ENCODE results near the gene VDAC2. TPM values are rescaled to one million over a fixed set of nuclear protein-coding genes. Genes with fewer than 3 reads are reported as not detected.

The VDAC2 gene
- total RNA-seq, 1 donor from 2014 or later, result 219 TPM

- H3K36me3 Mint-ChIP-seq (ENCODE audit: low read depth), result peaks cover 80% of the 10 kb centered on the region
- peaks cover 34% of the 10 kb centered on the region for H3K4me1 Mint-ChIP-seq (ENCODE audit: low read depth)
- no peak overlapping the region for H3K27ac Mint-ChIP-seq
- no peaks in the 10 kb centered on the region for H3K9me3 Mint-ChIP-seq
- DNase-seq (ENCODE audit: low spot score), result no peak
- no peaks in the 10 kb centered on the region for H3K27me3 Mint-ChIP-seq (ENCODE audit: low read depth)
- intact Hi-C loops (cut with micrococcal nuclease), result no loop called here
- H3K4me3 Mint-ChIP-seq (ENCODE audit: low read depth), result no peak overlapping the region
These were observed 15.5 kb downstream of the VDAC2 start for GRCh38 chr10:75226095-75226494.

- no peaks in the 10 kb centered on the region for H3K9me3 Mint-ChIP-seq
- intact Hi-C loops (cut with micrococcal nuclease), result no loop called here
These were observed 16.1 kb downstream of the VDAC2 start for GRCh38 chr10:75226656-75227055.

GRCh38 chr10:75228278-75228677 lies 17.7 kb downstream of the VDAC2 start:
- no peak overlapping the region for H3K27ac Mint-ChIP-seq
- peaks cover 81% of the 10 kb centered on the region for H3K36me3 Mint-ChIP-seq (ENCODE audit: low read depth)
- no peaks in the 10 kb centered on the region for H3K27me3 Mint-ChIP-seq (ENCODE audit: low read depth)
- intact Hi-C loops (cut with micrococcal nuclease), result no loop called here
- no peak for DNase-seq (ENCODE audit: low spot score)
- peaks cover 31% of the 10 kb centered on the region for H3K4me1 Mint-ChIP-seq (ENCODE audit: low read depth)
- H3K9me3 Mint-ChIP-seq, result no peaks in the 10 kb centered on the region
- H3K4me3 Mint-ChIP-seq (ENCODE audit: low read depth), result no peak overlapping the region

More at GRCh38 chr10:75226656-75227055, 16.1 kb downstream of the VDAC2 start:
- Mint-ChIP-seq H3K4me1 (ENCODE audit: low read depth) (peaks cover 34% of the 10 kb centered on the region), H3K27ac (no peak overlapping the region), H3K36me3 (ENCODE audit: low read depth) (peaks cover 80% of the 10 kb centered on the region), H3K27me3 (ENCODE audit: low read depth) (no peaks in the 10 kb centered on the region), H3K4me3 (ENCODE audit: low read depth) (no peak overlapping the region)
- DNase-seq (ENCODE audit: low spot score), result no peak

- peaks cover 33% of the 10 kb centered on the region for H3K4me1 Mint-ChIP-seq (ENCODE audit: low read depth)
- no peak for DNase-seq (ENCODE audit: low spot score)
- no peaks in the 10 kb centered on the region for H3K27me3 Mint-ChIP-seq (ENCODE audit: low read depth)
- H3K4me3 Mint-ChIP-seq (ENCODE audit: low read depth), result no peak overlapping the region
- peaks cover 80% of the 10 kb centered on the region for H3K36me3 Mint-ChIP-seq (ENCODE audit: low read depth)
- no peaks in the 10 kb centered on the region for H3K9me3 Mint-ChIP-seq
- H3K27ac Mint-ChIP-seq, result no peak overlapping the region
- intact Hi-C loops (cut with micrococcal nuclease), result no loop called here
These were observed 18.2 kb downstream of the VDAC2 start for GRCh38 chr10:75228834-75229233.

GRCh38 chr10:75229971-75230370 lies 19.4 kb downstream of the VDAC2 start:
- Mint-ChIP-seq H3K4me3 (ENCODE audit: low read depth) (no peak overlapping the region), H3K4me1 (ENCODE audit: low read depth) (peaks cover 21% of the 10 kb centered on the region), H3K9me3 (no peaks in the 10 kb centered on the region), H3K27ac (no peak overlapping the region), H3K36me3 (ENCODE audit: low read depth) (peaks cover 68% of the 10 kb centered on the region), H3K27me3 (ENCODE audit: low read depth) (no peaks in the 10 kb centered on the region)
- DNase-seq (ENCODE audit: low spot score), result no peak
- intact Hi-C loops (cut with micrococcal nuclease), result loop anchor here (1.0 to 10.0 kb wide), 5 partner anchors 20 to 1075 kb away; partner anchors contain the start of genes ADK, AP3M1, KAT6B and VDAC2

- intact Hi-C loops (cut with micrococcal nuclease), result loop anchor here (1.0 to 10.0 kb wide), 5 partner anchors 20 to 1076 kb away; partner anchors contain the start of genes ADK, AP3M1, KAT6B and VDAC2
- H3K27ac Mint-ChIP-seq, result peak overlapping the region; percentile 93
- peaks cover 17% of the 10 kb centered on the region for H3K4me1 Mint-ChIP-seq (ENCODE audit: low read depth)
- DNase-seq (ENCODE audit: low spot score), result peak; percentile 88
- peaks cover 62% of the 10 kb centered on the region for H3K36me3 Mint-ChIP-seq (ENCODE audit: low read depth)
- H3K27me3 Mint-ChIP-seq (ENCODE audit: low read depth), result no peaks in the 10 kb centered on the region
- H3K9me3 Mint-ChIP-seq, result no peaks in the 10 kb centered on the region
- no peak overlapping the region for H3K4me3 Mint-ChIP-seq (ENCODE audit: low read depth)
These were observed 20.0 kb downstream of the VDAC2 start for GRCh38 chr10:75230600-75231038.

GRCh38 chr10:75231672-75232581 lies 21.3 kb downstream of the VDAC2 start:
- Mint-ChIP-seq H3K4me3 (ENCODE audit: low read depth) (no peak overlapping the region), H3K27ac (peak overlapping the region; percentile 16), H3K9me3 (no peaks in the 10 kb centered on the region), H3K36me3 (ENCODE audit: low read depth) (peaks cover 52% of the 10 kb centered on the region), H3K4me1 (ENCODE audit: low read depth) (peaks cover 18% of the 10 kb centered on the region), H3K27me3 (ENCODE audit: low read depth) (no peaks in the 10 kb centered on the region)
- intact Hi-C loops (cut with micrococcal nuclease), result loop anchor here (5.0 to 10.0 kb wide), 3 partner anchors 190 to 1077 kb away; partner anchors contain the start of genes ADK, AP3M1 and KAT6B
- DNase-seq (ENCODE audit: low spot score), result no peak

- DNase-seq (ENCODE audit: low spot score), result no peak
These were observed 22.9 kb downstream of the VDAC2 start for GRCh38 chr10:75233444-75234016.

GRCh38 chr10:75234017-75234682 lies 23.6 kb downstream of the VDAC2 start:
- peak; percentile 96 for DNase-seq (ENCODE audit: low spot score)
- peak overlapping the region; percentile 72 for H3K27ac Mint-ChIP-seq
- H3K36me3 Mint-ChIP-seq (ENCODE audit: low read depth), result peaks cover 41% of the 10 kb centered on the region
- H3K27me3 Mint-ChIP-seq (ENCODE audit: low read depth), result no peaks in the 10 kb centered on the region
- no peaks in the 10 kb centered on the region for H3K9me3 Mint-ChIP-seq
- H3K4me1 Mint-ChIP-seq (ENCODE audit: low read depth), result peaks cover 18% of the 10 kb centered on the region
- peak overlapping the region; percentile 81 for H3K4me3 Mint-ChIP-seq (ENCODE audit: low read depth)
- intact Hi-C loops (cut with micrococcal nuclease), result loop anchor here (1.0 to 10.0 kb wide), 5 partner anchors 24 to 1079 kb away; partner anchors contain the start of genes ADK, AP3M1, KAT6B and SAMD8

More at GRCh38 chr10:75233444-75234016, 22.9 kb downstream of the VDAC2 start:
- intact Hi-C loops (cut with micrococcal nuclease), result loop anchor here (1.0 to 10.0 kb wide), 5 partner anchors 23 to 1079 kb away; partner anchors contain the start of genes ADK, AP3M1, KAT6B and SAMD8
- Mint-ChIP-seq H3K27ac (peak overlapping the region; percentile 72), H3K36me3 (ENCODE audit: low read depth) (peaks cover 47% of the 10 kb centered on the region), H3K4me3 (ENCODE audit: low read depth) (peak overlapping the region; percentile 81), H3K9me3 (no peaks in the 10 kb centered on the region), H3K27me3 (ENCODE audit: low read depth) (no peaks in the 10 kb centered on the region), H3K4me1 (ENCODE audit: low read depth) (peaks cover 18% of the 10 kb centered on the region)

GRCh38 chr10:75234683-75235374 lies 24.2 kb downstream of the VDAC2 start:
- Mint-ChIP-seq H3K9me3 (no peaks in the 10 kb centered on the region), H3K27ac (peak overlapping the region; percentile 72), H3K36me3 (ENCODE audit: low read depth) (peaks cover 35% of the 10 kb centered on the region), H3K4me3 (ENCODE audit: low read depth) (peak overlapping the region; percentile 81), H3K4me1 (ENCODE audit: low read depth) (peaks cover 18% of the 10 kb centered on the region), H3K27me3 (ENCODE audit: low read depth) (no peaks in the 10 kb centered on the region)
- intact Hi-C loops (cut with micrococcal nuclease), result loop anchor here (1.0 to 10.0 kb wide), 5 partner anchors 25 to 1080 kb away; partner anchors contain the start of genes ADK, AP3M1, KAT6B and SAMD8
- no peak for DNase-seq (ENCODE audit: low spot score)

GRCh38 chr10:75235375-75236177 lies 25.0 kb downstream of the VDAC2 start, which contains the start of gene COMTD1:
Gene COMTD1 (minus strand): TSS chr10:75235957. CDS start chr10:75235928, 29 bp downstream.
- Mint-ChIP-seq H3K9me3 (no peaks in the 10 kb centered on the region), H3K27me3 (ENCODE audit: low read depth) (no peaks in the 10 kb centered on the region), H3K4me3 (ENCODE audit: low read depth) (peak within 1 kb of the TSS; percentile 81), H3K4me1 (ENCODE audit: low read depth) (peaks cover 16% of the 10 kb centered on the region), H3K36me3 (ENCODE audit: low read depth) (peaks cover 30% of the 10 kb centered on the region), H3K27ac (peak within 1 kb of the TSS; percentile 70)
- DNase-seq (ENCODE audit: low spot score), result peak; percentile 92
- intact Hi-C loops (cut with micrococcal nuclease), result loop anchor here (1.0 to 10.0 kb wide), 2 partner anchors 47 to 1081 kb away; partner anchors contain the start of genes ADK and AP3M1

Measured in activated T-helper 2 cell treated with anti-CD3 and anti-CD28 coated beads, Interferon-gamma antibody, Interleukin-2, Interleukin-4, amounts not matched to agents 10 μg/mL and 5 μg/mL and 100 μg/mL, durations not matched to agents 14 hours and 24 hours and 36 hours (primary cell).